Measurements from ENCODE around the gene EGFLAM. TPM values are rescaled to one million over a fixed set of nuclear protein-coding genes. Genes with fewer than 3 reads are reported as not detected.

Gene EGFLAM
- total RNA-seq, 4 donors from 2014 or later: 1.8 to 3.9 (median 3.0) TPM

- H3K27ac ChIP-seq: peak overlapping the region; percentile 84
- WGBS: no CpG with 5 or more reads among the region's 12 CpGs
- no peaks in the 10 kb centered on the region for H3K36me3 ChIP-seq
- peak in 1 of 2 donors; percentile 76 for DNase-seq (ENCODE audit: low spot score in 2 of 2)
- TF ChIP-seq POLR2AphosphoS5 (IDR thresholded peaks at IDR 0.05): peak in 1 of 3 donors; percentile 34
- TF ChIP-seq POLR2A (IDR thresholded peaks at IDR 0.05): no peak
- no peaks in the 10 kb centered on the region for H3K27me3 ChIP-seq
- H3K4me3 ChIP-seq: no peak overlapping the region
- H3K4me1 ChIP-seq: peaks cover 46% of the 10 kb centered on the region
- no peaks in the 10 kb centered on the region for H3K9me3 ChIP-seq
These were observed 209.9 kb downstream of the EGFLAM start for GRCh38 chr5:38468202-38468673.

- Histone ChIP-seq H3K4me3 (no peak overlapping the region), H3K36me3 (no peaks in the 10 kb centered on the region), H3K27me3 (no peaks in the 10 kb centered on the region), H3K4me1 (peaks cover 38% of the 10 kb centered on the region), H3K27ac (peak overlapping the region; percentile 84), H3K9me3 (no peaks in the 10 kb centered on the region)
- WGBS: 61% methylated on average over 18 of the region's 18 CpGs
- DNase-seq (ENCODE audit: low spot score in 2 of 2): no peak
- TF ChIP-seq EP300 (IDR thresholded peaks at IDR 0.05): peak; percentile 55
- no peak for TF ChIP-seq CTCF (IDR thresholded peaks at IDR 0.05)
- peak in 2 of 3 donors; percentile 32 to 33 for TF ChIP-seq POLR2AphosphoS5 (IDR thresholded peaks at IDR 0.05)
- TF ChIP-seq POLR2A (IDR thresholded peaks at IDR 0.05): no peak
These were observed 210.8 kb downstream of the EGFLAM start for GRCh38 chr5:38468978-38469706.

GRCh38 chr5:38469707-38470267 is 211.4 kb downstream of the EGFLAM start:
- Histone ChIP-seq H3K4me1 (peaks cover 35% of the 10 kb centered on the region), H3K27ac (peak overlapping the region; percentile 84)
- TF ChIP-seq POLR2AphosphoS5 (IDR thresholded peaks at IDR 0.05): no peak
- no peak for TF ChIP-seq EP300 (IDR thresholded peaks at IDR 0.05)

GRCh38 chr5:38471709-38472108 is 213.3 kb downstream of the EGFLAM start:
- DNase-seq (ENCODE audit: low spot score in 2 of 2): no peak
- Histone ChIP-seq H3K27me3 (no peaks in the 10 kb centered on the region), H3K4me1 (peaks cover 31% of the 10 kb centered on the region), H3K9me3 (no peaks in the 10 kb centered on the region), H3K36me3 (no peaks in the 10 kb centered on the region), H3K4me3 (no peak overlapping the region), H3K27ac (no peak overlapping the region)
- 97% methylated on average over 4 of the region's 4 CpGs for WGBS
- TF ChIP-seq EP300 (IDR thresholded peaks at IDR 0.05) (no peak), CTCF (IDR thresholded peaks at IDR 0.05) (no peak), POLR2A (IDR thresholded peaks at IDR 0.05) (no peak), POLR2AphosphoS5 (IDR thresholded peaks at IDR 0.05) (no peak)

More at GRCh38 chr5:38469707-38470267, 211.4 kb downstream of the EGFLAM start:
- Histone ChIP-seq H3K36me3 (no peaks in the 10 kb centered on the region), H3K9me3 (no peaks in the 10 kb centered on the region), H3K27me3 (no peaks in the 10 kb centered on the region), H3K4me3 (no peak overlapping the region)
- no peak for DNase-seq (ENCODE audit: low spot score in 2 of 2)
- WGBS: 93% methylated on average over 10 of the region's 11 CpGs

- Histone ChIP-seq H3K27ac (no peak overlapping the region), H3K9me3 (no peaks in the 10 kb centered on the region), H3K4me1 (peaks cover 23% of the 10 kb centered on the region), H3K36me3 (no peaks in the 10 kb centered on the region), H3K27me3 (no peaks in the 10 kb centered on the region), H3K4me3 (no peak overlapping the region)
- DNase-seq (ENCODE audit: low spot score in 2 of 2): no peak
- TF ChIP-seq POLR2AphosphoS5 (IDR thresholded peaks at IDR 0.05): no peak
- TF ChIP-seq EP300 (IDR thresholded peaks at IDR 0.05): no peak
- no peak for TF ChIP-seq CTCF (IDR thresholded peaks at IDR 0.05)
- TF ChIP-seq POLR2A (IDR thresholded peaks at IDR 0.05): no peak
- 93% methylated on average over 7 of the region's 7 CpGs for WGBS
These were observed 214.2 kb downstream of the EGFLAM start for GRCh38 chr5:38472541-38472940.

GRCh38 chr5:38473008-38473407 is 214.6 kb downstream of the EGFLAM start:
- TF ChIP-seq EP300 (IDR thresholded peaks at IDR 0.05): no peak
- no peak for TF ChIP-seq POLR2AphosphoS5 (IDR thresholded peaks at IDR 0.05)
- peaks cover 18% of the 10 kb centered on the region for H3K4me1 ChIP-seq
- H3K4me3 ChIP-seq: no peak overlapping the region
- no peaks in the 10 kb centered on the region for H3K27me3 ChIP-seq
- H3K9me3 ChIP-seq: no peaks in the 10 kb centered on the region
- H3K27ac ChIP-seq: no peak overlapping the region
- DNase-seq (ENCODE audit: low spot score in 2 of 2): no peak
- no peaks in the 10 kb centered on the region for H3K36me3 ChIP-seq
- 38% methylated on average over 8 of the region's 8 CpGs for WGBS
